EL (cell line): ENCODE measurements around the gene CHRNA4.
"Not testable (repeated sequence)": the region's sequence is repeated elsewhere in the genome, so short reads cannot be mapped to it uniquely, and the experiment has no call there.

Experiments used
- DNase-seq: peaks from one replicate; pipeline ENCODE4 v3.0.0-alpha.2; 2016

CHRNA4 gene

GRCh38 chr20:63347950-63348827, 13.0 kb downstream of the CHRNA4 start:
- no peak for DNase-seq

- no peak for DNase-seq
Observed at GRCh38 chr20:63347081-63347741, 13.9 kb downstream of the CHRNA4 start.

GRCh38 chr20:63346131-63347080, 14.7 kb downstream of the CHRNA4 start:
- no peak for DNase-seq

DNA sequence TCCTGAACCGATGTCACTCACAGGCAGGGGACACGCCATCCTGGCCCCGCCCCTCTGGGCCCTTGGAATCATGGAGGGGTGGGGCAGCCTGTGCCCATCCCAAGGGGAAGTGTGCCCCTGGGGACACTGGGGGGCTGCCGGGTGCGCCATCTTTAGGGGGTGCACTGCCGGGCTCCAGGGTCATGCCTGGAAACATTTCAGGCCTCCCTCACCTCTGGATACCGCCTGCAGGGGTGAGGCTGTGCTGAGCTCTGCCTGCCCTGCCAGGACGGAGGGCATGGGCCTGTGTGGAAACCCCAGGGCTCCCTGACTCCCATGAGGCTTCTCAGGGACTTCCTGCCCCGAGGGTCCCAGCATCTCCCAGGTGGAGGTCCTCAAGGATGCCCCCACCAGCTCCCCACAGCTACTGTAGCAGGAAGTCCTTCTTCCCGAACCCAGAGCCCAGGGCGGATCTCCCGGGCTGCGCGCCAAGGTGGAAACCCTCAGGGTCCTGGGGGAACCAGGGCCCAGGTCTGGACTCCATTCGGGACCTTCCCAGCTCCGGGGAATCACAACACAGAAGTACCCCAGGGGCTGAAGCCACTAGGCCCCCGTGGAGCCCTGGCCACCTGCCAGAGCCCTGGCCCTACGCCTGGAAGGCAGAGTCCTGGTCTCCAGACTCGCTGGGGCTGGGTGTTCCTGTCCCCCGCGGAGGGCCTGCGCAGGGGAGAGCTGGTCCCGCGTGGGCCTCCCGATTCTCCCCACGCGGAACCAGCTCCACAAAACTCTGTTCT, 15.6 kb downstream of the CHRNA4 start:
- DNase-seq, result no peak

- no peak for DNase-seq
Observed at GRCh38 chr20:63344616-63345327, 16.4 kb downstream of the CHRNA4 start.

DNA sequence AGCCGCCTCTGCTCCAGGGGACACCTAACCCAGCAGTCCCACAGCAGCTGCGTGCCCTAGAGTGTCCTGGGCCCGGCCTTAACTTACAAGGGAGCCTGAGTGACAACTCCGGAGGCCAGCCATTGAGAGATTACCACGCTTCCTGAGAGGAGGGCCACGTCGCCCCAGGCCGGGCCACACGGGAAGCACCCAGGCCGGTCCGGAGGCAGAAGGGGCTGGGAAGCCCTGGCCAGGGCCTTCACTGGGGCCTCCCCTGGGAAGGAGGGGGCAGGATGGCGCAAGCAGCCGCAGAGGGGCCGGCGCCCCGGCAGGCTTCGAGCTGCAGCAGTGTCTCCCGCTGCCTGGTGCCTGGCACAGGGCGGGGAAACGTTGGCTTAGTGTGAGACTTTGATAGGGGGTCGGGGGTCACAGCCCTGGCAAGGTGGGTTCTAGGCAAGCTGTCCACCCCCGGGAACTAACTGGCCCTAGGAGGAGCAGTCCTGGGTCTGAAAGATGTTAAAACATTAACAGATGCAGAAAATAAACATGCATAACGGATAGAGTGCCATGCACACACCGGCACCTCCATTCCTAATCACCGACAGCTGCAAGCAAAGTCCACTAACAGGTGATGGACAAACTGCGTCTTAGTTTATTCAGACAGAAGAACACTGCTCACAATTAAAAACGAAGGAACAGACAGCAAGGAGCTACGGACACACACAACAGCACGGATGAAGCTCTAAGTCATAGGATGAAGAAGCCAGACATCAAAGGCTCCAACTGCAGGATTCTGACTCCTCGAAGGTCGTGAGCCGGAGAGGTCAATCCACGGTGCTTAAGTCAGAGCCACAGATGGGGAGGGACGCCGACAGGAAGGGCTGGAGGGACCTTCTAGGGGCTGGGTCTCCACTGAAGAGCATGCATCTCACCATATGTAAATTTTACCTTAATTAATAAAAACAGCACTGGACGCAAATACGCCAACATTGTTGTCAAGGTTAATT, 17.4 kb downstream of the CHRNA4 start:
- DNase-seq, result no peak

DNA sequence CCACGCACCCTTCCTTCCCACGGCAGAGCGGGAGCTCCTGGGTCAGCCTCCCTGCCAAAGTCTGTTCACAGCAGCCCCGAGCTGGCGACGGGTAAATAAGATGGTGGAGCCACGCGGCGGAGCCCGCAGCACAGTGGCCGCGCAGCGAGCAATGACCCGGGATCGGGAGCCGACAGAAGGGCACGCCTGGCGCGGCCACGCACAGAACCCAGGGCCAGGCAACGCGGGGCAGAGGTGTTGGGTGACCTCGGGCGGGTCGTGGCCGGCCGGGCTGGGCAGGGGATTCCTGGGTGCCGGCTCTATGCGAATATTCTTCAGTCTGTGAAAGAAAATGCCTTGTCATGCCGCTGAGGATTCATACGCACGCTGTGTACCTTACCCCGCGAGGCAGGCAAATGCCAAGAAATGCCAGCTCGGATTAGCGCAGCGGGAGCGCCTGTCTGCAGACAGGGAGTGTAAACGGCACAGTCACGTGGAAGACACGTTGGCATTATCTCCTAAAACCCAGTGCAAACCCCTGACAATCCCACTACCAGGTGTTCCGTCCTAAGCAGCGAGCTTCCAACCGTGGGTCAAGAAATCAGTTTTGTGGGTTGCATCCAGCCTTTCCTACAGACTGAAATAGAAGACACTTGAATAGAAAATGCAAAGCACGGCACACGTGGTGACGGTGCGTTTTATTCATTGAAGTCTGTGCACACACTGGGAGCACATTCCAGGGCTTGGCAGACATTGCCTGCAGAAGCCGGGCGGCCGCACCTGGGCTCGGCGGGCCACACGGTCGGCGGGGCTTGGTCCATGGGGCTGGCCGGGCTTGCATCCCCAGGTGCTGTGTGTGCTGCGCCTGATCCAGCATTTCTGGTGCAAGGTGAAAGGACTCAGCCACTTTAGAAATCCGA, 18.3 kb downstream of the CHRNA4 start:
- no peak for DNase-seq

GRCh38 chr20:63340158-63340688, 20.9 kb downstream of the CHRNA4 start:
- not testable (repeated sequence) for DNase-seq

DNA sequence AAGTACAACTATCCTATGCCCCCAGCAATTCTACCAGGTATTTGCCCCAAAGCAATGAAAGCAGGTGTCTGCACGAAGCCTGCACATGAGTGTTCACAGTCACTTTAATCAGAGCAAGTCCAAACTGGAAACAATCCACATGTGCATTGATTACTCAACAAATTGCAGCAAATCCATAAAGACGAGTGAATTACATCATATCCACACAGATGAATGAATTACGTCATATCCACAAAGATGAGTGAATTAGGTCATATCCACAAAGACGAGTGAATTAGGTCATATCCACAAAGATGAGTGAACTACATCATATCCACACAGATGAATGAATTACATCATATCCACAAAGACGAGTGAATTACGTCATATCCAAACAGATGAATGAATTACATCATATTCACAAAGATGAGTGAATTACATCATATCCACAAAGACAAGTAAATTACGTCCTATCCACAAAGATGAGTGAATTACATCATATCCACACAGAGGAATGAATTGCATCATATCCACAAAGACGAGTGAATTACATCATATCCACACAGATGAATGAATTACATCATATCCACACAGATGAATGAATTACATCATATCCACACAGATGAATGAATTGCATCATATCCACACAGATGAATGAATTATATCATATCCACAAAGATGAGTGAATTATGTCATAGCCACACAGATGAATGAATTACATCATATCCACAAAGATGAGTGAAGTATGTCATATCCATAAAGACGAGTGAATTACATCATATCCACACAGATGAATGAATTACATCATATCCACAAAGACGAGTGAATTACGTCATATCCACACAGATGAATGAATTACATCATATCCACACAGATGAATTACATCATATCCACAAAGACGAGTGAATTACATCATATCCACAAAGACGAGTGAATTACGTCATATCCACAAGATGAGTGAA, 21.7 kb downstream of the CHRNA4 start:
- not testable (repeated sequence) for DNase-seq

GRCh38 chr20:63337786-63338420, 23.2 kb downstream of the CHRNA4 start:
- no peak for DNase-seq

DNA sequence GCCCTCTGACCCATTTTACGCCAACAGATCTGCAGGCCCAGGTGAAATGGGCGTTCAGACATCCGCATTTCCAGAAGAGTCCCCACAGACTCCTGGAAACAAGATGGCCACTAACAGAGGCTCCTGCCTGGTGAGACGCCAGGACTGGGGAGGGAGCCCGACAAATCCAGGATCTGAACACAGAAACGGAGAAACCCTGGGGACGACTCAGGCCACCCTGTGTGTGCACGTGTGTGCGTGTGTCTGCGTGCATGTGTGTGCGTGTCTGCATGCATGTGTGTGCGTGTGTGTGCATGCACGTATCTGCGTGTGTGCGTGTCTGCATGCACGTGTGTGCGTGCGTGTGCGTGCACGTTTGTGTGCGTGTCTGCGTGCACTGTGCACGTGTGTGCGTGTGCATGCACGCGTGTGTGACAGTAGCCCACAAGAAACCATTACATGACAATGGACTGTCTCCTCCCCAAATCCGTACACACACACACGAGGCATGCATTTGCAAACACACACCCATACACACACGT, 24.9 kb downstream of the CHRNA4 start:
- no peak for DNase-seq

- no peak for DNase-seq
Observed at GRCh38 chr20:63335711-63336110, 25.4 kb downstream of the CHRNA4 start.

DNA sequence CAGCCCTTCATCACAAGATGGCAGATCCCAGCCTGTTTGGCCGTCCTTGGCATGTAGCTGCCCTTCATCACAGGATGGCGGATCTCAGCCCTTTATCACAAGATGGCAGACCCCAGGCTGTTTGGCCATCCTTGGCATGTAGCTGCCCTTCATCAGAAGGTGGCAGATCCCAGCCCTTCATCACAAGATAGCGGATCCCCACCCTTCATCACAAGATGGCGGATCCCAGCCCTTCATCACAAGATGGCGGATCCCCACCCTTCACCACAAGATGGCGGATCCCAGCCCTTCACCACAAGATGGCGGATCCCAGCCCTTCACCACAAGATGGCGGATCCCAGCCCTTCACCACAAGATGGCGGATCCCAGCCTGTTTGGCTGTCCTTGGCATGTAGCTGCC, 26.1 kb downstream of the CHRNA4 start:
- DNase-seq, result not testable (repeated sequence)

DNA sequence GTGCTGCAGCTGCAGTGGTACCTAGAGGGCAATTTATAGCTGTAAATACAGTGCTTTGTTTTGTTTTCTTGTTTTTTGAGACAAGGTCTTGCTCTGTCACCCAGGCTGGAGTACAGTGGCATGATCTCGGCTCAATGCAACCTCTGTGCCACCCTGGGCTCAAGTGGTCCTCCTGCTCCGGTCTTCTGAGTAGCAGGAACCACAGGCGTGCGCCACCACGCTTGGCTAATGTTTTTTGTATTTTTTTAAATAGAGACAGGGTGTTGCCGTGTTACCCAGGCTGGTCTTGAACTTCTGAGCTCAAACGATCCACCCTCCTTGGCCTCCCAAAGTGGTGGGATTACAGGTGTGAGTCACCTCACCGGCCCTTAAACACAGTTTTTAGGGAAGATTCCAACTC, 26.8 kb downstream of the CHRNA4 start:
- DNase-seq, result no peak

DNA sequence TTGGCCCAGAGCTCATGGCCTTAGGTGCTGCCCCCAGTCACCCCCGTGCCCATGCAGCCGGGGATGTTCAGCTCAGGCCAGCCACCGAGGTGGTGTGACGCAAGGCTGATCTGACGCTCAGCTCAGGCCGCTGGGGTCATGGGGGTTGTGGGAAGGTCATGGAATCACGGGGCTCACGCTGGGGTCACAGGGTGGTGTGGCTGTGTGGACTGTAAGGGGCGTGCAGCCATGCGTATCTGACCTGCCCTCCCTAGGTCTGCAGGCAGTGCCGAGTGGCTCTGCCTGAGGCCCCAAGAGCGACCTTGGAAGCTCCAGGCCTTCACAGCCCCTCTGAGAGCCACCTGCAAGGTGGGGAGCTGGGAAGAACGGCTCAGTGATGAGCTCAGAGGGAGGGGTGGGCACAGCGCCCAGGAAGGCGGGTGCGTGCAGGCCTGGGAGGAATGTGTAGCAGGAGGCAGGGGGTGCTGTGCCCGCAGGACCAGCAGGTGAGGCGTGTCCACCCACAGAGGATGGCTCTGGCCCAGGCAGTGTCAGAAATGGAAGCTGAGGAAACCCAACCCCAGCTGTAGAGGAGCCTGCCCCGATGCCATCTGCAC, 27.8 kb downstream of the CHRNA4 start:
- DNase-seq, result no peak

DNA sequence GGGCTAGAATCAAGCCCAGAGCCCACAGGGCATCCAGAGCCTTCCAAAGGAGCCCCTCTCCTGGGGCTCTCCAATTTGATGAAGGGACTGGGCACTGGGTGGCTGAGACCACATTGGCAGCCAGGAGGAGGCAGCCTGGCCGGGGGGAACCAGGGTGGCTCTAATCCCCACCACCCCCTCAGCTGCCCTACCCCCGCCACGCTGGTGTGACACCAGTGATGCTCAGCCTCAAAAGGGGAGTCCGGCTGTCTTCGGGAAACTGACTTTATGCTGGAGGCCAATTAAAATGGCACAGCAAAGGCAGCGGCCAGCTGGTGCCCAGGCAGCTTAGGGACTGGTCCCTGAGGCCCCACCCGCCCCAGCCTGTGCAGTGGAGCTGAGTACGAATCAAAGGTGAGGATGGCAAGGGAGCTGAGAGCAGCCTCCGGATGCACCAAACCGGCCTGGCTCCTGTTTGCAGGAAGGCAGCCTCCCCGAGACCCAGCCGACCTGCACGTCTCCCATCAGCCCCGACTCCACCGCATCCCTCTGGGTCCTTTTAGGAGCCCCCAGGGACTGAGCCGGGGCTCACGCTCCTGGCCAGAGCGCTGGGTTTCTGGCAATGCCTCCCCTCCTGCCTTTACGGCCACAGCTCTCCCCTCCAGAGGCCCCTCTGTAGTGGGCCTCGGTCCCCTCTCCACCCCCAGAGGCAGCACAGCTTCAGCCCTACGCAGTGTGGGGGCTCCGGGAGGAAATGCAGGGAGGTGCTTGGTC, 28.5 kb downstream of the CHRNA4 start:
- no peak for DNase-seq
